SK-N-MC (cell line): ENCODE results near the gene XRCC4.
A peak's percentile ranks its signal among the peaks of the same experiment; 100 is the strongest.

Source experiments
- DNase-seq: peaks from one replicate; pipeline ENCODE4 v3.0.0-alpha.2; 2011; ENCODE audit warnings: low read depth, low spot score
- H3K27ac ChIP-seq: fragments of 200-600 bp; sonication (generic); 2 replicates; pipeline ENCODE4 v1.5.1; 2016; ENCODE audit warnings: mixed run types
- H3K36me3 ChIP-seq: fragments of 200-600 bp; sonication (generic); 2 replicates; pipeline ENCODE4 v1.6.1; 2017; ENCODE audit warnings: antibody characterized with exemption, low read length, mixed read lengths; ENCODE audit not compliant: insufficient read depth
- H3K4me3 ChIP-seq: fragments of 200-600 bp; sonication (generic); 2 replicates; pipeline ENCODE4 v1.5.1; 2016
- H3K9ac ChIP-seq: fragments of 200-600 bp; sonication (generic); 2 replicates; pipeline ENCODE4 v1.8.0; 2017; ENCODE audit warnings: mixed run types, mixed read lengths; ENCODE audit not compliant: insufficient read length
- H3K9me3 ChIP-seq: fragments of 200-600 bp; sonication (generic); 2 replicates; pipeline ENCODE4 v1.6.1; 2017; ENCODE audit warnings: low read depth, mild to moderate bottlenecking, antibody characterized with exemption, low read length, moderate library complexity, mixed read lengths
- EZH2 ChIP-seq: fragments of 200-600 bp; sonication (generic); IDR thresholded peaks from one replicate; pipeline ENCODE4 v1.6.1; 2017; ENCODE audit warnings: antibody characterized with exemption
- FOXP2 ChIP-seq: optimal IDR thresholded peaks from 2 replicates; pipeline ENCODE3; 2011; ENCODE audit warnings: mild to moderate bottlenecking, moderate library complexity; ENCODE audit not compliant: insufficient read depth; ENCODE audit errors: extremely low read length, control extremely low read depth
- POLR2AphosphoS5 ChIP-seq: IDR thresholded peaks from 2 replicates; pipeline ENCODE4 v1.6.1; 2012; ENCODE audit warnings: mild to moderate bottlenecking, low read depth, low read length, borderline replicate concordance

XRCC4 gene

GRCh38 chr5:83281658-83282057 is 204.3 kb downstream of the XRCC4 start:
- H3K4me3 ChIP-seq: no peak overlapping the region
- H3K9ac ChIP-seq: no peak overlapping the region
- no peaks in the 10 kb centered on the region for H3K9me3 ChIP-seq
- DNase-seq: no peak
- H3K36me3 ChIP-seq: no peaks in the 10 kb centered on the region
- TF ChIP-seq POLR2AphosphoS5: no peak
- no peak for TF ChIP-seq FOXP2
- no peak for TF ChIP-seq EZH2
- no peak overlapping the region for H3K27ac ChIP-seq

DNA sequence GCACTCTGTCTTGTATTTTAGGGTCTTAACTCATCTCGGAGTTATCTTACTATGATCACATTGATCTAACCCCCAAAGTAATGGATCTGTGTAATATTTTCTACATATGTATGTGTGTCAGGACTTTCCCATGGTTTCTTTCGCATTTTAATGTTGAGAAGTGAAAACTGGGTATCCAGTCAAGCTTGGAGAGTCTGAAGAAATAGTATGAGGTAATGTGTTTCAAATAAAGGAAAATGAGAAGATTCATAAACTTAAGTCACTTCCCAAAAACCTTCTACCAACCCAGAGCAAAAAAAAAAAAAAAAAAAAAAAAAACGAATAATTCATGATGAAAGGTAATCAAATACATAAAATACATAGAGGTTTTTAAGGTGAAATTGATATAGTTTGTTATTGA is 206.4 kb downstream of the XRCC4 start:
- H3K9ac ChIP-seq: no peak overlapping the region
- no peaks in the 10 kb centered on the region for H3K36me3 ChIP-seq
- DNase-seq: no peak
- no peaks in the 10 kb centered on the region for H3K9me3 ChIP-seq
- H3K27ac ChIP-seq: no peak overlapping the region
- H3K4me3 ChIP-seq: no peak overlapping the region
- TF ChIP-seq POLR2AphosphoS5 (no peak), EZH2 (no peak), FOXP2 (no peak)

GRCh38 chr5:83285661-83286398 is 208.5 kb downstream of the XRCC4 start:
- Histone ChIP-seq H3K27ac (no peak overlapping the region), H3K9ac (no peak overlapping the region), H3K36me3 (no peaks in the 10 kb centered on the region), H3K4me3 (no peak overlapping the region), H3K9me3 (no peaks in the 10 kb centered on the region)
- no peak for DNase-seq
- TF ChIP-seq EZH2 (no peak), FOXP2 (no peak), POLR2AphosphoS5 (no peak)

GRCh38 chr5:83294246-83294645 is 216.9 kb downstream of the XRCC4 start:
- no peak overlapping the region for H3K27ac ChIP-seq
- TF ChIP-seq FOXP2 (no peak), EZH2 (no peak), POLR2AphosphoS5 (no peak)
- no peak overlapping the region for H3K9ac ChIP-seq
- H3K9me3 ChIP-seq: peaks cover under 1% of the 10 kb centered on the region; the same call in 1 of the 2 replicates
- no peak overlapping the region for H3K4me3 ChIP-seq
- H3K36me3 ChIP-seq: no peaks in the 10 kb centered on the region
- DNase-seq: no peak

GRCh38 chr5:83299353-83299752 is 222.0 kb downstream of the XRCC4 start:
- H3K9ac ChIP-seq: no peak overlapping the region
- DNase-seq: no peak
- H3K4me3 ChIP-seq: no peak overlapping the region
- H3K9me3 ChIP-seq: peaks cover 4% of the 10 kb centered on the region; the same call in 1 of the 2 replicates
- H3K36me3 ChIP-seq: no peaks in the 10 kb centered on the region
- H3K27ac ChIP-seq: no peak overlapping the region
- no peak for TF ChIP-seq FOXP2
- TF ChIP-seq POLR2AphosphoS5: no peak
- no peak for TF ChIP-seq EZH2

GRCh38 chr5:83306572-83307241 is 229.4 kb downstream of the XRCC4 start:
- H3K9me3 ChIP-seq: no peaks in the 10 kb centered on the region
- H3K4me3 ChIP-seq: no peak overlapping the region
- H3K36me3 ChIP-seq: no peaks in the 10 kb centered on the region
- no peak for DNase-seq
- no peak overlapping the region for H3K27ac ChIP-seq
- no peak for TF ChIP-seq POLR2AphosphoS5
- no peak for TF ChIP-seq EZH2
- no peak for TF ChIP-seq FOXP2
- no peak overlapping the region for H3K9ac ChIP-seq

DNA sequence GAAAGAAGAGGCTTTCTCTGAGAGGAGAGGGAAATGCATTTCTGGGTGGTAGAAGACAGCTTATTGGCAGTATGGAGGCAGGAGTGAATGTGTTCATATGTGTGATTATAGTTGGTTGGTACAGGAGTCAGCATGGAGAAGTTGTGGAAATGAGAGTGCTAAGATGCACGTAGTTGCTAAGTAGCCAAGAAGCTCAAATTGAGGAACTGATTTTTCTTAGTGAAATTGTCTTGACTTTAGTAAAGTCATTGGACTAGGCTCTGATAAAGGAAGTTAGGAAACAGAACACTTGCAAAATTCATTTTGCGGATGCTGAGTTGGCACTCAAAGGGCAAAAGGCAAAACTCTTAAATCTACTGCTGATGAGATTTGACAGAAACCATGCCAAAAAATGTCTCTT is 235.3 kb downstream of the XRCC4 start:
- no peak overlapping the region for H3K4me3 ChIP-seq
- no peak for DNase-seq
- H3K9me3 ChIP-seq: no peaks in the 10 kb centered on the region
- no peak overlapping the region for H3K27ac ChIP-seq
- H3K36me3 ChIP-seq: no peaks in the 10 kb centered on the region
- no peak overlapping the region for H3K9ac ChIP-seq
- TF ChIP-seq POLR2AphosphoS5 (no peak), FOXP2 (no peak), EZH2 (no peak)

- DNase-seq: no peak
- no peaks in the 10 kb centered on the region for H3K9me3 ChIP-seq
- H3K36me3 ChIP-seq: no peaks in the 10 kb centered on the region
- TF ChIP-seq POLR2AphosphoS5 (no peak), EZH2 (no peak), FOXP2 (no peak)
- H3K4me3 ChIP-seq: no peak overlapping the region
- H3K27ac ChIP-seq: no peak overlapping the region
- H3K9ac ChIP-seq: no peak overlapping the region
These were observed 236.1 kb downstream of the XRCC4 start for GRCh38 chr5:83313436-83313835.

- no peaks in the 10 kb centered on the region for H3K9me3 ChIP-seq
- 0 out of 2 replicates have a peak overlapping the region, but pooled peaks have one; percentile 9 for H3K27ac ChIP-seq
- H3K4me3 ChIP-seq: no peak overlapping the region
- no peaks in the 10 kb centered on the region for H3K36me3 ChIP-seq
- peak; percentile 45 for DNase-seq
- no peak for TF ChIP-seq FOXP2
- TF ChIP-seq POLR2AphosphoS5: no peak
- TF ChIP-seq EZH2: no peak
- no peak overlapping the region for H3K9ac ChIP-seq
These were observed 244.2 kb downstream of the XRCC4 start for GRCh38 chr5:83321483-83322055.
